ENCODE data around the gene NCF2. TPM values are rescaled to one million over a fixed set of nuclear protein-coding genes. Genes with fewer than 3 reads are reported as not detected.
"Not testable (repeated sequence)": the region's sequence is repeated elsewhere in the genome, so short reads cannot be mapped to it uniquely, and the experiment has no call there.

NCF2 gene
- total RNA-seq, 1 experiment from 2014 or later, result not detected

GRCh38 chr1:183622013-183622412 is 31.8 kb upstream of the NCF2 start:
- peaks cover 15% of the 10 kb centered on the region for H3K36me3 ChIP-seq (ENCODE audit: insufficient read depth, low read length, poor library complexity, severe bottlenecking)
- ChIA-PET POLR2A (ENCODE audit: low non-redundant PET) (no interaction called here), CTCF (no interaction called here)
- H3K4me1 ChIP-seq (ENCODE audit: insufficient read depth, low read length, poor library complexity, severe bottlenecking), result no peaks in the 10 kb centered on the region
- DNase-seq (ENCODE audit: low spot score), result no peak
- BruUV-seq (replicated peaks), result no TSS peak
- no peaks in the 10 kb centered on the region for H3K27me3 ChIP-seq (replicated peaks; ENCODE audit: insufficient read depth, low read depth, low read length, poor library complexity)
- no peak overlapping the region for H3K27ac ChIP-seq (ENCODE audit: low read depth, low read length, poor library complexity, severe bottlenecking)
- intact Hi-C loops (cut with micrococcal nuclease; ENCODE audit: unreplicated experiment), result loop anchor here (10.0 kb wide), 1 partner anchor 337 kb away; no protein-coding TSS in a partner anchor
- no peaks in the 10 kb centered on the region for H3K9me3 ChIP-seq (ENCODE audit: low read depth, low read length, poor library complexity, severe bottlenecking)
- TF ChIP-seq CTCF (conservative IDR thresholded peaks at IDR 0.05; ENCODE audit: low read depth, low read length) (no peak), EZH2 (IDR thresholded peaks at IDR 0.05; ENCODE audit: borderline replicate concordance, low read depth, low read length, poor library complexity, severe bottlenecking) (no peak)
- H3K4me3 ChIP-seq (ENCODE audit: low read depth, low read length, poor library complexity, severe bottlenecking), result no peak overlapping the region

GRCh38 chr1:183620311-183620710 is 30.1 kb upstream of the NCF2 start:
- Histone ChIP-seq H3K27ac (ENCODE audit: low read depth, low read length, poor library complexity, severe bottlenecking) (no peak overlapping the region), H3K4me1 (ENCODE audit: insufficient read depth, low read length, poor library complexity, severe bottlenecking) (no peaks in the 10 kb centered on the region), H3K36me3 (ENCODE audit: insufficient read depth, low read length, poor library complexity, severe bottlenecking) (no peaks in the 10 kb centered on the region), H3K4me3 (ENCODE audit: low read depth, low read length, poor library complexity, severe bottlenecking) (no peak overlapping the region), H3K9me3 (ENCODE audit: low read depth, low read length, poor library complexity, severe bottlenecking) (no peaks in the 10 kb centered on the region), H3K27me3 (replicated peaks; ENCODE audit: insufficient read depth, low read depth, low read length, poor library complexity) (no peaks in the 10 kb centered on the region)
- TF ChIP-seq EZH2 (IDR thresholded peaks at IDR 0.05; ENCODE audit: borderline replicate concordance, low read depth, low read length, poor library complexity, severe bottlenecking) (no peak), CTCF (conservative IDR thresholded peaks at IDR 0.05; ENCODE audit: low read depth, low read length) (no peak)
- CTCF ChIA-PET, result no interaction called here
- intact Hi-C loops (cut with micrococcal nuclease; ENCODE audit: unreplicated experiment), result loop anchor here (10.0 kb wide), 1 partner anchor 336 kb away; no protein-coding TSS in a partner anchor
- DNase-seq (ENCODE audit: low spot score), result no peak
- no TSS peak for BruUV-seq (replicated peaks)
- POLR2A ChIA-PET (ENCODE audit: low non-redundant PET), result no interaction called here

- no TSS peak for BruUV-seq (replicated peaks)
- no peaks in the 10 kb centered on the region for H3K27me3 ChIP-seq (replicated peaks; ENCODE audit: insufficient read depth, low read depth, low read length, poor library complexity)
- no peak overlapping the region for H3K4me3 ChIP-seq (ENCODE audit: low read depth, low read length, poor library complexity, severe bottlenecking)
- DNase-seq (ENCODE audit: low spot score), result no peak
- TF ChIP-seq CTCF (conservative IDR thresholded peaks at IDR 0.05; ENCODE audit: low read depth, low read length) (no peak), EZH2 (IDR thresholded peaks at IDR 0.05; ENCODE audit: borderline replicate concordance, low read depth, low read length, poor library complexity, severe bottlenecking) (no peak)
- intact Hi-C loops (cut with micrococcal nuclease; ENCODE audit: unreplicated experiment), result loop anchor here (10.0 kb wide), 1 partner anchor 335 kb away; no protein-coding TSS in a partner anchor
- H3K4me1 ChIP-seq (ENCODE audit: insufficient read depth, low read length, poor library complexity, severe bottlenecking), result no peaks in the 10 kb centered on the region
- H3K9me3 ChIP-seq (ENCODE audit: low read depth, low read length, poor library complexity, severe bottlenecking), result no peaks in the 10 kb centered on the region
- no peak overlapping the region for H3K27ac ChIP-seq (ENCODE audit: low read depth, low read length, poor library complexity, severe bottlenecking)
- no peaks in the 10 kb centered on the region for H3K36me3 ChIP-seq (ENCODE audit: insufficient read depth, low read length, poor library complexity, severe bottlenecking)
- ChIA-PET CTCF (no interaction called here), POLR2A (ENCODE audit: low non-redundant PET) (no interaction called here)
Measured at GRCh38 chr1:183619781-183620180, 29.5 kb upstream of the NCF2 start.

- H3K27me3 ChIP-seq (replicated peaks; ENCODE audit: insufficient read depth, low read depth, low read length, poor library complexity); H3K27ac ChIP-seq (ENCODE audit: low read depth, low read length, poor library complexity, severe bottlenecking); CTCF ChIA-PET; H3K4me1 ChIP-seq (ENCODE audit: insufficient read depth, low read length, poor library complexity, severe bottlenecking); BruUV-seq (replicated peaks); H3K9me3 ChIP-seq (ENCODE audit: low read depth, low read length, poor library complexity, severe bottlenecking); POLR2A ChIA-PET (ENCODE audit: low non-redundant PET); intact Hi-C loops (cut with micrococcal nuclease; ENCODE audit: unreplicated experiment); H3K36me3 ChIP-seq (ENCODE audit: insufficient read depth, low read length, poor library complexity, severe bottlenecking); DNase-seq (ENCODE audit: low spot score); H3K4me3 ChIP-seq (ENCODE audit: low read depth, low read length, poor library complexity, severe bottlenecking): not testable (repeated sequence)
Measured at GRCh38 chr1:183618202-183618601, 27.9 kb upstream of the NCF2 start.

- BruUV-seq (replicated peaks); H3K4me1 ChIP-seq (ENCODE audit: insufficient read depth, low read length, poor library complexity, severe bottlenecking); DNase-seq (ENCODE audit: low spot score); H3K4me3 ChIP-seq (ENCODE audit: low read depth, low read length, poor library complexity, severe bottlenecking); H3K27ac ChIP-seq (ENCODE audit: low read depth, low read length, poor library complexity, severe bottlenecking); H3K9me3 ChIP-seq (ENCODE audit: low read depth, low read length, poor library complexity, severe bottlenecking); H3K27me3 ChIP-seq (replicated peaks; ENCODE audit: insufficient read depth, low read depth, low read length, poor library complexity); H3K36me3 ChIP-seq (ENCODE audit: insufficient read depth, low read length, poor library complexity, severe bottlenecking); CTCF ChIA-PET; intact Hi-C loops (cut with micrococcal nuclease; ENCODE audit: unreplicated experiment); POLR2A ChIA-PET (ENCODE audit: low non-redundant PET): not testable (repeated sequence)
Measured at GRCh38 chr1:183612975-183613374, 22.7 kb upstream of the NCF2 start.

Data from A673 (cell line).